Keratinocyte (primary cell): ENCODE data around the gene SLC1A4. TPM values are rescaled to one million over a fixed set of nuclear protein-coding genes. Genes with fewer than 3 reads are reported as not detected.

Experiments
- DNase-seq: peaks from one replicate; pipeline ENCODE4 v3.0.0-alpha.2; 2011; ENCODE audit warnings: low read depth, missing footprints, low spot score
- FAIRE-seq: peaks from 2 replicates; lab custom pipeline; 2011; peaks lifted over from hg19 to GRCh38; lab: Jason Lieb, UNC
- H2AFZ ChIP-seq: 2 replicates; pipeline ENCODE4 v1.6.0; 2012; ENCODE audit warnings: low read length, control low read depth, inconsistent platforms; ENCODE audit not compliant: control insufficient read depth
- H3K27ac ChIP-seq: 2 replicates; pipeline ENCODE4 v1.5.1; 2011; ENCODE audit warnings: low read length; ENCODE audit not compliant: control insufficient read depth, insufficient read depth
- H3K27me3 ChIP-seq: 3 replicates; pipeline ENCODE4 v1.6.0; 2011; ENCODE audit warnings: low read length; ENCODE audit not compliant: control insufficient read depth, insufficient read depth; ENCODE audit errors: extremely low read depth
- H3K36me3 ChIP-seq, 2 experiments: 2 replicates in 1 of 2; 3 replicates in 1 of 2; pipeline ENCODE4 v1.5.1; 2011; ENCODE audit warnings: low read length in 2 of 2, mild to moderate bottlenecking in 1 of 2; ENCODE audit not compliant: control insufficient read depth in 2 of 2, insufficient read depth in 2 of 2; ENCODE audit errors: extremely low read depth in 1 of 2
- H3K4me1 ChIP-seq: 3 replicates; pipeline ENCODE4 v1.5.1; 2011; ENCODE audit warnings: low read length; ENCODE audit not compliant: control insufficient read depth, insufficient read depth; ENCODE audit errors: extremely low read depth
- H3K4me2 ChIP-seq: 3 replicates; pipeline ENCODE4 v1.6.0; 2011; ENCODE audit warnings: low read depth, low read length; ENCODE audit not compliant: control insufficient read depth, insufficient read depth; ENCODE audit errors: extremely low read depth
- H3K4me3 ChIP-seq, 3 experiments: fragments of 200-600 bp in 1 of 3; sonication (generic) in 1 of 3; 2 replicates in 2 of 3; 3 replicates in 1 of 3; pipeline ENCODE4 v1.5.1; 2011 to 2016; ENCODE audit warnings: low read length in 3 of 3, mild to moderate bottlenecking in 3 of 3, control low read depth in 2 of 3, inconsistent platforms in 1 of 3, low read depth in 1 of 3, mixed read lengths in 1 of 3, mixed run types in 1 of 3, moderate library complexity in 1 of 3; ENCODE audit not compliant: control insufficient read depth in 2 of 3, insufficient read depth in 2 of 3; ENCODE audit errors: extremely low read depth in 1 of 3
- H3K79me2 ChIP-seq: 2 replicates; pipeline ENCODE4 v1.6.0; 2012; ENCODE audit warnings: low read length; ENCODE audit not compliant: control insufficient read depth, insufficient read depth
- H3K9ac ChIP-seq: 3 replicates; pipeline ENCODE4 v1.6.0; 2011; ENCODE audit warnings: low read length; ENCODE audit not compliant: control insufficient read depth, insufficient read depth; ENCODE audit errors: extremely low read depth
- H3K9me1 ChIP-seq: 3 replicates; pipeline ENCODE4 v1.6.0; 2011; ENCODE audit warnings: low read length; ENCODE audit not compliant: control insufficient read depth, insufficient read depth; ENCODE audit errors: extremely low read depth
- H3K9me3 ChIP-seq: 2 replicates; pipeline ENCODE4 v1.5.1; 2012; ENCODE audit warnings: low read depth, low read length; ENCODE audit not compliant: control insufficient read depth
- H4K20me1 ChIP-seq: 3 replicates; pipeline ENCODE4 v1.6.0; 2011; ENCODE audit warnings: low read length; ENCODE audit not compliant: control insufficient read depth, insufficient read depth; ENCODE audit errors: extremely low read depth
- CTCF ChIP-seq, 3 experiments: IDR thresholded peaks in 1 of 3; conservative IDR thresholded peaks in 1 of 3; optimal IDR thresholded peaks in 1 of 3; 2 replicates in 2 of 3; 3 replicates in 1 of 3; pipeline versions ENCODE3 to v1.5.1; 2011; ENCODE audit warnings: low read length in 3 of 3, mild to moderate bottlenecking in 3 of 3, moderate library complexity in 2 of 3, control low read depth in 1 of 3, inconsistent platforms in 1 of 3; ENCODE audit not compliant: insufficient read depth in 2 of 3; ENCODE audit errors: extremely low read depth in 1 of 3
- EZH2 ChIP-seq: IDR thresholded peaks from one replicate; pipeline ENCODE4 v1.6.1; 2012; ENCODE audit warnings: inconsistent platforms, mild to moderate bottlenecking, low read length, moderate library complexity
- dilution Hi-C: fragments of 300-500 bp; cut with MboI; formaldehyde crosslinking; loops from one replicate; pipeline ENCODE4 v1.7.0; 2020; ENCODE audit warnings: low sequenced_read_pairs; ENCODE audit not compliant: extremely low pct_ligation_motif_present
- polyA minus RNA-seq, 3 experiments: library from RNA; depleted of rRNA, polyadenylated mRNA; stranded (reverse); fragments of >200 nt; gene quantifications; 1 replicate in 1 of 3; 2 replicates in 1 of 3; 3 replicates in 1 of 3; pipeline ENCODE4 v1.2.3, GENCODE V29; 2011
- polyA plus RNA-seq, 5 experiments: library from polyadenylated mRNA; depleted of rRNA in 3 of 5; stranded (reverse) in 3 of 5; stranded (forward) in 1 of 5; unstranded in 1 of 5; fragments of >200 nt; gene quantifications; 1 replicate in 1 of 5; 2 replicates in 3 of 5; 3 replicates in 1 of 5; pipeline versions ENCODE4 v1.2.1 to v1.2.3, GENCODE V29; 2011 to 2012; ENCODE audit warnings: missing spikeins in 2 of 5, low read depth in 1 of 5, low replicate concordance in 1 of 5

SLC1A4 gene
- 6.3 to 9.2 TPM (median 8.2 TPM) in 3 replicates for polyA plus RNA-seq
- polyA plus RNA-seq (2011; ENCODE audit: low read depth), result 8.0 TPM
- polyA plus RNA-seq (2011; cell fraction: cytosol; rRNA removed), result 6.0 and 7.4 TPM in 2 replicates
- polyA plus RNA-seq (2011; cell fraction: nucleus; rRNA removed), result 16.6 and 17.1 TPM in 2 replicates
- polyA plus RNA-seq (2012; ENCODE audit: low replicate concordance), result 8.3 and 9.0 TPM in 2 replicates
- polyA minus RNA-seq, result 14.6 to 32.8 TPM (median 16.0 TPM) in 3 replicates
- polyA minus RNA-seq (2011; cell fraction: cytosol; rRNA and poly(A)+ RNA removed), result 16.1 TPM
- 15.9 and 19.9 TPM in 2 replicates for polyA minus RNA-seq (2011; cell fraction: nucleus; rRNA and poly(A)+ RNA removed)

GRCh38 chr2:64989126-64989981, at the start of gene SLC1A4:
Gene SLC1A4, plus strand, starts transcription at chr2:64989399. Its CDS starts 245 bp downstream, at chr2:64989644.
- H3K4me1 ChIP-seq, result peaks cover 21% of the 10 kb centered on the region
- H3K9me3 ChIP-seq, result no peaks in the 10 kb centered on the region
- FAIRE-seq (no peak), DNase-seq (no peak)
- peak within 1 kb of the TSS; percentile 81 for H3K27ac ChIP-seq
- no peaks in the 10 kb centered on the region for H3K9me1 ChIP-seq
- H3K27me3 ChIP-seq, result no peaks in the 10 kb centered on the region
- peaks cover 0 to 2% of the 10 kb centered on the region in 2 experiments for H3K36me3 ChIP-seq
- H3K79me2 ChIP-seq, result no peaks in the 10 kb centered on the region
- H3K9ac ChIP-seq, result peak within 1 kb of the TSS; percentile 86
- H4K20me1 ChIP-seq, result no peaks in the 10 kb centered on the region
- TF ChIP-seq CTCF (optimal IDR thresholded peaks at IDR 0.05 in 1 of 3, IDR thresholded peaks at IDR 0.05 in 1 of 3, conservative IDR thresholded peaks at IDR 0.05 in 1 of 3; ENCODE audit: extremely low read depth in 1 of 3, insufficient read depth in 2 of 3, low read length in 3 of 3), result no peak
- no peak for TF ChIP-seq EZH2
- H3K4me2 ChIP-seq, result peak within 1 kb of the TSS; percentile 90
- peak within 1 kb of the TSS; percentile 59 for H2AFZ ChIP-seq
- peak within 1 kb of the TSS; percentile 68 to 85 (median 69) for H3K4me3 ChIP-seq
- dilution Hi-C loops, result no loop called here

GRCh38 chr2:64941143-64941542, 48.1 kb upstream of the SLC1A4 start:
- H3K4me1 ChIP-seq, result peaks cover 27% of the 10 kb centered on the region
- no peak overlapping the region for H2AFZ ChIP-seq
- H3K9me1 ChIP-seq, result no peaks in the 10 kb centered on the region
- DNase-seq, result no peak
- H3K9ac ChIP-seq, result no peak overlapping the region
- H3K27ac ChIP-seq, result no peak overlapping the region
- H3K9me3 ChIP-seq, result no peaks in the 10 kb centered on the region
- no peaks in the 10 kb centered on the region for H4K20me1 ChIP-seq
- no peaks in the 10 kb centered on the region for H3K36me3 ChIP-seq
- dilution Hi-C loops, result no loop called here
- H3K79me2 ChIP-seq, result no peaks in the 10 kb centered on the region
- no peaks in the 10 kb centered on the region for H3K27me3 ChIP-seq
- H3K4me3 ChIP-seq, result no peak overlapping the region
- no peak for FAIRE-seq
- TF ChIP-seq CTCF (optimal IDR thresholded peaks at IDR 0.05 in 1 of 3, IDR thresholded peaks at IDR 0.05 in 1 of 3, conservative IDR thresholded peaks at IDR 0.05 in 1 of 3; ENCODE audit: extremely low read depth in 1 of 3, insufficient read depth in 2 of 3, low read length in 3 of 3) (no peak), EZH2 (no peak)
- H3K4me2 ChIP-seq, result no peak overlapping the region
